ENCODE data around the gene ARID1A.

Gene ARID1A

DNA sequence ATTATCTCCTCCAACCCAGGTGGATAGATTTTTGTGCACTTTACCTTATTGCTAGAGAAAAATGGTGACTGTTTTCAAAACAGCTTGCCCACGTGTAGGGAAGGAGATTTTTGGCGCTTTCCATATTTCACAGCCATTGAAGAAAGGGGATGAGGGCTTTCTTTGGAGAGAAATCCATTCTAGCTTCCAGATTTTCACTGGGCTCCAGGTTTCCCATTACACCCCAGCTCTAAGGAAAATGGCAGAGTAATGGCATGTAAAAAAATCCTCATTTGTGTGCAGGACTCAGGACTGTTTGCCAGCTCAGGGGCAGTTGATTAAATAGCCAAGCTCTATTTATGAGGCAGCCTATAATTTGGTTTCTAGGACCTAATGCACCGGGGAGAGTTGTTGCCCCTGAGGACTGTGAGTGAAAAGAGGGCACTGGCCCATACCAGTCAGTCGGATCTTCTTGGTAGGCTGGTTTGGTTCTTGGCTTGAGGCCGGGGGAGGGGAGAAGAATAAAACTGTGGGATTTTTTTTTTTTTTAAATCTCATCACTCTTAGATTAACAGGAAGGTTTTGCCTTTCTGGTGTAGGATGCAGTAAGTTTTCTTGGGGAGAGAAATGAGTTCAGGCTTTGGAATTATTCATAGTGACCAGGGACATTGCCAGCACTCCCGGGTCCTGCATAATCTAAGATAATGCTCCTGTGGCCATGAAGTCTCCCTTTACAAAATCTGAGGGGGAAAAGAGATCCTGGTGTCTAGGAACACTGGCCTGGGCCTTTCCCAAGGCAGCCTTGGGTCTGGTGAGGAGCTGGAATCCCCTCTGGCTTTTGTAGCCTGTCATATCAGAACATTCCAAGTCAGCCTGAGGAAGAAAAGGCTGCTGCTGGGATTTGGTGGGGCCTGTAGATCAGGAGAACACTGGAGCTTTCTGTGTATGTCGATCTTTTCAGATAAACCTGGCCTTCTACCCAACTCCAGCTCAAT lies 1.9 kb upstream of the ARID1A start:
- DNase-seq = no peak
- TF ChIP-seq POLR2A (IDR thresholded peaks at IDR 0.05; ENCODE audit: low read length) (no peak), GATA1 (IDR thresholded peaks at IDR 0.05; ENCODE audit: low read depth, low read length) (no peak)

DNA sequence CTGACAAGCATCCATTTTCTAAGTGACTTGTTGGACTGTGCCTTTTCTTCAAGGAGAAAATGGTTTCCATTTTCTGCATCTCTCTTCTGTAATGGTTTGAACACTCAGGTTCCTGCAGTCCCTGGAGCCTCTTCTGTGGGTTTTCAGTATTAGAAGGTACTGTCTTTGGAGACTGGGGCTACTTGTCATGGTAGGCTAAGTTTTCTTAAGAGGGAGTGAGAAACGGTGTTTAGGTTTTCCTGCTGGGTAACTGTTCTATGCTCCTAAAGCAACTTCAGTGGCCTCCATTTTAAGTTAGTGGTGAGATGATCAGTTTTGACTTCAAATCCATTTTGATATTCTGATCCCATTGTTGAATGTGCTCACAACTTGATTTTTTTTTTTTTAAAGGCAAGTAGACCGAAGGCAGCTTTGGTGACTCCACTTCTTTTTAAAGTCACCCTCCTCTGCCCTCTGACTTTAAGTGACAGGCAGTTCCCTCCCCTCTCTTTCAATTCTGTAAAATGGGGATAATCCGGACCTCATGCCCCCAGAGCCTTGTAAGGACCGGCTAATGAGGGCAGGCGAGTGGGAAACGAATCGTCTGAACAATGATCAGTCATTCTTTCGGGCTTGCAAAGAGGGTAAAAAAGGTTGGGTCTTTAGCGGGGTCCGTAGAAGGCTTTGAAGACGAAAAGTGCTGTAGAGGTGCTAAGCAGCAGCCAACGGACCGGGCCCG lies 1.0 kb upstream of the ARID1A start:
- peak in 1 of 2 experiments; percentile 66 for DNase-seq
- no peak for TF ChIP-seq POLR2A (IDR thresholded peaks at IDR 0.05; ENCODE audit: low read length)
- TF ChIP-seq GATA1 (IDR thresholded peaks at IDR 0.05; ENCODE audit: low read depth, low read length) = no peak

DNA sequence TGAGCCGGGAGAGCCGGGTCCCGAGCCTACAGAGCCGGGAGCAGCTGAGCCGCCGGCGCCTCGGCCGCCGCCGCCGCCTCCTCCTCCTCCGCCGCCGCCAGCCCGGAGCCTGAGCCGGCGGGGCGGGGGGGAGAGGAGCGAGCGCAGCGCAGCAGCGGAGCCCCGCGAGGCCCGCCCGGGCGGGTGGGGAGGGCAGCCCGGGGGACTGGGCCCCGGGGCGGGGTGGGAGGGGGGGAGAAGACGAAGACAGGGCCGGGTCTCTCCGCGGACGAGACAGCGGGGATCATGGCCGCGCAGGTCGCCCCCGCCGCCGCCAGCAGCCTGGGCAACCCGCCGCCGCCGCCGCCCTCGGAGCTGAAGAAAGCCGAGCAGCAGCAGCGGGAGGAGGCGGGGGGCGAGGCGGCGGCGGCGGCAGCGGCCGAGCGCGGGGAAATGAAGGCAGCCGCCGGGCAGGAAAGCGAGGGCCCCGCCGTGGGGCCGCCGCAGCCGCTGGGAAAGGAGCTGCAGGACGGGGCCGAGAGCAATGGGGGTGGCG lies 371 bp downstream of the ARID1A start:
- no peak for TF ChIP-seq POLR2A (IDR thresholded peaks at IDR 0.05; ENCODE audit: low read length)
- no peak for TF ChIP-seq GATA1 (IDR thresholded peaks at IDR 0.05; ENCODE audit: low read depth, low read length)

DNA sequence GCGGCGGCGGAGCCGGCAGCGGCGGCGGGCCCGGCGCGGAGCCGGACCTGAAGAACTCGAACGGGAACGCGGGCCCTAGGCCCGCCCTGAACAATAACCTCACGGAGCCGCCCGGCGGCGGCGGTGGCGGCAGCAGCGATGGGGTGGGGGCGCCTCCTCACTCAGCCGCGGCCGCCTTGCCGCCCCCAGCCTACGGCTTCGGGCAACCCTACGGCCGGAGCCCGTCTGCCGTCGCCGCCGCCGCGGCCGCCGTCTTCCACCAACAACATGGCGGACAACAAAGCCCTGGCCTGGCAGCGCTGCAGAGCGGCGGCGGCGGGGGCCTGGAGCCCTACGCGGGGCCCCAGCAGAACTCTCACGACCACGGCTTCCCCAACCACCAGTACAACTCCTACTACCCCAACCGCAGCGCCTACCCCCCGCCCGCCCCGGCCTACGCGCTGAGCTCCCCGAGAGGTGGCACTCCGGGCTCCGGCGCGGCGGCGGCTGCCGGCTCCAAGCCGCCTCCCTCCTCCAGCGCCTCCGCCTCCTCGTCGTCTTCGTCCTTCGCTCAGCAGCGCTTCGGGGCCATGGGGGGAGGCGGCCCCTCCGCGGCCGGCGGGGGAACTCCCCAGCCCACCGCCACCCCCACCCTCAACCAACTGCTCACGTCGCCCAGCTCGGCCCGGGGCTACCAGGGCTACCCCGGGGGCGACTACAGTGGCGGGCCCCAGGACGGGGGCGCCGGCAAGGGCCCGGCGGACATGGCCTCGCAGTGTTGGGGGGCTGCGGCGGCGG lies 1.0 kb downstream of the ARID1A start:
- DNase-seq = peak in 1 of 2 experiments; percentile 86

More for the DNA sequence above, 371 bp downstream of the ARID1A start:
- DNase-seq = peak in 1 of 2 experiments; percentile 82

DNA sequence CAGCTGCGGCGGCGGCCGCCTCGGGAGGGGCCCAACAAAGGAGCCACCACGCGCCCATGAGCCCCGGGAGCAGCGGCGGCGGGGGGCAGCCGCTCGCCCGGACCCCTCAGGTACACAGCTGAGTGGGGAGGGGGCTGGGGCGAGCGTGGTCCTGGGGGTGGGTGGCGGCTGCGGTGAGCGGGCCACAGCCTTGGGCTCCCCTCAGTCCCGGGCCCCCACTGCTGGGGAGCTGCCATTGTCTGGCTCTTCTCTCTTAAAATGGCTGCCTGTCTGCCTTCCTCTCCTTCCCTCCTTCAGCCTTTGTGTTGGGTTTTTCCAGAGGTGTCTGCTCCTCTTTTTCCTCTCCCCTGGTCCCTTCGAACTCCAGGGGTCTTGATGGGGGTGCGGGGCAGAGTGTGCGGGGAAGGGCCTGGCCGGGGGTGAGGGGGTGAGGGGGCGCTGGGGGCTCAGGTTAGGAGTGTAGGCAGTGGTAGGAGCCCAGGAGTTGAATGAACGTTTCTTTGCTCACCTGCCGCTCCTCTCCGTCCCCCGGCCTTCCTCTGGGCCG lies 1.7 kb downstream of the ARID1A start:
- peak in 1 of 2 experiments; percentile 78 for DNase-seq
- TF ChIP-seq GATA1 (IDR thresholded peaks at IDR 0.05; ENCODE audit: low read depth, low read length) = no peak
- no peak for TF ChIP-seq POLR2A (IDR thresholded peaks at IDR 0.05; ENCODE audit: low read length)

More for the DNA sequence above, 1.0 kb downstream of the ARID1A start:
- TF ChIP-seq POLR2A (IDR thresholded peaks at IDR 0.05; ENCODE audit: low read length) = no peak
- no peak for TF ChIP-seq GATA1 (IDR thresholded peaks at IDR 0.05; ENCODE audit: low read depth, low read length)

DNA sequence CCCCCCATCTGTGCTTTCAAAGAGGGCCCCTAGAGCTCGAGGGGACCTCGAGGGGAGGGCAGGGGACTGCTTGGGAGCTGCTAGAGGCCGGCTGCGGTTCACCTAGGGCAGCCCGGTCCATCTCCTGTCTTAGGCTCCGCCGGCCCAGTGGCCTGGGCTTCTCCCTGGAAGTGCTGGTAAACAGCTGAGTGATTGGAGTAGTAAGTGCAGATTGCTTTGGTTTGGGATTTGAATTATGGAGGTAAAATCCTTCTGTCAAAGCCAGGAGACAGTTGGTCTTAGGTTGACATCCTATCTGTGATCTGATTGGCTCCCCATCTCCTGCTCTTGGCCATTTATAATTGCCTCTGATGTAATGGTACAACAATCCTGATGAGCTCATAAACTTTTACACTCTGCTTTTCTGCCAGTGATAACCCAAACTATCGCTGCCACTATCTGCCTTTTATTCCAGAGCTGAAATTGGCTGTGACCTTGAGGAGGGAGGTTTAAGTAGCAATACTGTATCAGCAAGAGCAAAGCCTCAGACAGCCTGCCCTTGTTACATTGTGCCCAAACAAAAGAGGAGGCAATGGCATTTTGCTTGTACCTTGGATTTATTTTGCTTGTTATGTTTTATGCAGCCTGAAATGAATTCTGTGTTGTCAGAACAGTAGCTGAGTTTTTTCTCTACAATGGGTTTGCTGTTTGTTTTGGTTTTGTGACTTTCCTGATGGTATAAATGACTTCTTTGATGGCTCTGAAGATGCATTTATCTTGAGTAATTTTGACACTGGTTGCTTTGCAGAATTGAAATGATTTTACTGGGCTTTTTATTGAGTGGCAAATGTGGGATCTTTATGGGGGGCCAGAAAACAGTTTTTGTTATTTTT lies 2.4 kb downstream of the ARID1A start:
- peak; percentile 95 to 97 for DNase-seq
- TF ChIP-seq POLR2A (IDR thresholded peaks at IDR 0.05; ENCODE audit: low read length) = peak; percentile 94
- no peak for TF ChIP-seq GATA1 (IDR thresholded peaks at IDR 0.05; ENCODE audit: low read depth, low read length)

DNA sequence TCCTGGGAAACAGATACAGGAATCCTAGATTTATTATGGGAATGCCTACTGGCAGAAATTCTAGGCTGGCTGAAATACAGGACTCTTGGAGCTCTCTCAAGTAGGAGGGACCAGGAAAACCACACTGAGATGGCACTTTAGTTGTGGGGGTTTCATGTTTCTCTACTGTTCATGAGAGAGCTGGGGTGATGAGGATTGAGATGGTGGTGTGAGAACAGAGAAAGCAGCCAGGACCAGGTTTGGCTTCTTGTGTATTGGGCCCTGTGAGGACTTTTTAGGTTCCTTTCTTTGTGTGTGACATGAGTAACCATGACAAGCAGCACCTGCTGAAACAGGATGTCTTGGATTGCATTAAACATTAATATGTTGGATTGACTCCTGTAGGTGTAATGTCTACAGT lies 4.9 kb downstream of the ARID1A start:
- TF ChIP-seq POLR2A (IDR thresholded peaks at IDR 0.05; ENCODE audit: low read length) (no peak), GATA1 (IDR thresholded peaks at IDR 0.05; ENCODE audit: low read depth, low read length) (no peak)
- peak in 1 of 2 experiments; percentile 45 for DNase-seq

DNA sequence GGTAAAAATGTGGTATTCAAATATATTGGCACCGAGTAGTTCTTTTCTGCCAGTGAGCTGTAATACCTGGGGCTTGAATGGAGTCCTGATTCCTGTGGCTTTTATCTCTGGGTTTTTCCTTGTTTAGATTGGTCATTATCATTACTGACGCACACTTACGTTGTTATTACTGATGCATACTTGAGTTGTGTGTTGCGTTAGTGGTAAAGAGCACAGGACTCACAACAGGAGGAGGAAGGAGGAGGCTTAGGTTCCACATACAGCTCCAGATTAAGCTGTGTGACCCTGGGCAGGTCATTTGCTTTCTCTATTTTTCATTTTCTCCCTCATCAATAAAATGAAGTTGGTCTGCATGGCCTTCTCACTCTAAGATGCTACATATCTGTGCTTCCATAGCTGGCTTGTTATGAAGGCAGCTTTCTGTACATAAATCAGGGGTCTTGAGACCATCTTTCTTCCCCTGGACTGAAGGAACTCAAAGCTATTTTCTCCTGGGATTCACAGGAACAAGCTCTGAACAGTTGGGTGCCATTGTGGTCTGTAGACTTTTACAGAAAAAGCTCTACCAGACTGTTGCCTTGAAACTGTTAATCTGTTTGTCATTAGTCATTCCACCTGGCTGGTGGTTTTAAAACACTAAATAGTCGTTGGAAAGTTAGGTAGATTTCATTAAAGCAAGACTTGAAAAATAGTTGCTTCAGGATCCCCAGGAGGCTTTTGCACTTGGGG lies 5.6 kb downstream of the ARID1A start:
- TF ChIP-seq GATA1 (IDR thresholded peaks at IDR 0.05; ENCODE audit: low read depth, low read length) (no peak), POLR2A (IDR thresholded peaks at IDR 0.05; ENCODE audit: low read length) (no peak)
- peak in 1 of 2 experiments; percentile 60 for DNase-seq

DNA sequence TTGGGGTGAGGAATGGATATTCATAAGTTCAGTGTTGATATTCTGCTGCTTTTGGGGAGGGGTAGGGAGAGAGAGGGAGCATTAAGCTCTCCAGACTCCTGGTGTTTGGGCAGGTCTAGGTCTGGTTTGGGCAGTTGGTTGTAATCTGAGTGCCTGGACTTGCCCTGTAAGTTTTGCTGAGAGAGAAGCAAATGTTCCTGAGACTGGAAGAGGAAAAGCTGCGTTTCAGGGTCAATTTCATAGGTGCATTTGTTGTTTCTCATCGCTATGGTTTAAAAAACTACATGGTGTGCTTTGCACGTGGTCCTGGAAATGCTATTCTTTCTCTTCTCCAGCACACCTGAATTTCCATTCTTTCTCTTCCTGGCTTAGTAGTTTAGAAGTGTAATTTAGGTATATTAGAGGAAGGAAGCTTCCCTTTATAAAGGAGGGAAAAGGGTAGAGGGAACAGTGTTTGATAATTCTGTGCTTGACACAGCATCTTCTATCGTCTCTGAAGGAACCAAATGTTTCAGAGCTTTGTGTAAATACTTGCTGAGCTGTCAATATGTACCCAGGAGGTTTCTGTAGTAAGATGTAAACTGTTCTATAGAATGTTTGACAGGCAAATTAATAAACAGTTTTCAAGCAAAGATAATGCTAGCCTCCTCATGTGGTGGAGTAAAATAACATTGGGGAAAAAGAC lies 6.3 kb downstream of the ARID1A start:
- DNase-seq = peak in 1 of 2 experiments; percentile 60
- TF ChIP-seq GATA1 (IDR thresholded peaks at IDR 0.05; ENCODE audit: low read depth, low read length) (no peak), POLR2A (IDR thresholded peaks at IDR 0.05; ENCODE audit: low read length) (no peak)

DNA sequence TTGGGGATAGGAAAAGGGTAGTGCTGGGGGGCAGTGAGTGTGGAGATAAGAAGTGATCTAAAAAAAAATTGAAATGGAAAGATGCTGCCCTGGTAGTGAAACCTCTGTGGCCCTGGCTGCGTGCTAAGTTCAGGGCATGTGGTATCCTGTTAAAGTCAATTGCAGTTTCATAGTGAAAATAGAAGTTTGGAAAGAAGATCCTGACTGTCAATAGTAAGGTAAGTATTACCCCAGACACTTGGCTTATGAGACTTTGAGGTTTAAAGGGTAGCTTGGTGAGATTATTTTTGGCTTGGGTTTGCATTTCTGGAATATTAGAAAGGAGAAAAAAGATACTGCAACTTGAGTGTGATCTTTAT lies 6.8 kb downstream of the ARID1A start:
- DNase-seq = no peak
- TF ChIP-seq POLR2A (IDR thresholded peaks at IDR 0.05; ENCODE audit: low read length) (no peak), GATA1 (IDR thresholded peaks at IDR 0.05; ENCODE audit: low read depth, low read length) (no peak)

DNA sequence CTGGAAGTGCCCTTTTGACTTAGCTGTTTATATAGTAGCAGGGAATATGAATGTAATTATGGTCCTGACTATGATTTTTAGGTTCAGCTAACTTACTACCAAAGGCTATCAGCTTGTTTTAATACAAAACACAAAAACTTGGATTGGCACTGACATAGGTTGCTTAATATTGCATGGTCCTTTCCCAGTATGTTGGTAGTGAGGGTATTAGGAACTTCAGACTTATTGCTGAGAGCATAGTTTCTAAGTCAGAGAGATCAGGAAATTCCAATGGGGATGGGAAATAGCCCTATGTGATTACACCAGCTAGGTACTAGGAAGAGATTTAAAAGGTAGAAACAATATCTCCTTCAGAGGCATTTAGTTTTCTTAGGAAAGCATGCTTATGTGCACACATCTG lies 7.7 kb downstream of the ARID1A start:
- no peak for DNase-seq
- TF ChIP-seq POLR2A (IDR thresholded peaks at IDR 0.05; ENCODE audit: low read length) (no peak), GATA1 (IDR thresholded peaks at IDR 0.05; ENCODE audit: low read depth, low read length) (no peak)
